Measurements from ENCODE around the gene CFAP46.

DNA sequence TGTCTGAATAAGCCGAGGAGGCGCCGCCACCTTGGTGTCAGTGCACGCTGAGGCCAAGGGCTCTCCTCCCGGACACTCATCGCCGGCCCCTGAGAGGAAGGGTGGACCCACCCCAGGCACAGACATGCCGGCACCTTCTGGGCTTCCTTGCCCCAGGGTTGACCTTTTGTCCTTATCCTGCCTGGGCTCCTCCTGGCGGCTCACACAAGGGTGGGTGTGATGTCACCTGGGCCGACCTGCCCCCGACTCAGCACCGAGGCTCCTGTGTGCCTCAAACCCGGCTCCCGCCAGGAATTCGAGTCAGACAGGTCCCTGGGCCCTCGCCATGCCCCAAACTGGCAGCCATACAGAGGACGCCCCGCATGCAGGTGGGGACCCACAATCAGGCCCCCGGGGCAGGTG lies 17.7 kb upstream of the CFAP46 start:
- TF ChIP-seq, protein P1, sequence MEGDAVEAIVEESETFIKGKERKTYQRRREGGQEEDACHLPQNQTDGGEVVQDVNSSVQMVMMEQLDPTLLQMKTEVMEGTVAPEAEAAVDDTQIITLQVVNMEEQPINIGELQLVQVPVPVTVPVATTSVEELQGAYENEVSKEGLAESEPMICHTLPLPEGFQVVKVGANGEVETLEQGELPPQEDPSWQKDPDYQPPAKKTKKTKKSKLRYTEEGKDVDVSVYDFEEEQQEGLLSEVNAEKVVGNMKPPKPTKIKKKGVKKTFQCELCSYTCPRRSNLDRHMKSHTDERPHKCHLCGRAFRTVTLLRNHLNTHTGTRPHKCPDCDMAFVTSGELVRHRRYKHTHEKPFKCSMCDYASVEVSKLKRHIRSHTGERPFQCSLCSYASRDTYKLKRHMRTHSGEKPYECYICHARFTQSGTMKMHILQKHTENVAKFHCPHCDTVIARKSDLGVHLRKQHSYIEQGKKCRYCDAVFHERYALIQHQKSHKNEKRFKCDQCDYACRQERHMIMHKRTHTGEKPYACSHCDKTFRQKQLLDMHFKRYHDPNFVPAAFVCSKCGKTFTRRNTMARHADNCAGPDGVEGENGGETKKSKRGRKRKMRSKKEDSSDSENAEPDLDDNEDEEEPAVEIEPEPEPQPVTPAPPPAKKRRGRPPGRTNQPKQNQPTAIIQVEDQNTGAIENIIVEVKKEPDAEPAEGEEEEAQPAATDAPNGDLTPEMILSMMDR (IDR thresholded peaks at IDR 0.05 in 2 of 3, conservative IDR thresholded peaks at IDR 0.05 in 1 of 3; ENCODE audit: control insufficient read depth in 2 of 3, extremely low read depth in 1 of 3, insufficient read depth in 1 of 3, low read depth in 3 of 3, low read length in 3 of 3), result no peak
- TF ChIP-seq CUX1 (IDR thresholded peaks at IDR 0.05; ENCODE audit: insufficient replicate concordance, low read depth, low read length), result no peak
- TF ChIP-seq NFYB (IDR thresholded peaks at IDR 0.05; ENCODE audit: insufficient read depth, low read depth, low read length), result no peak
- TF ChIP-seq POLR2A (IDR thresholded peaks at IDR 0.05; ENCODE audit: low read depth, low read length), result no peak
- TF ChIP-seq, protein P2, sequence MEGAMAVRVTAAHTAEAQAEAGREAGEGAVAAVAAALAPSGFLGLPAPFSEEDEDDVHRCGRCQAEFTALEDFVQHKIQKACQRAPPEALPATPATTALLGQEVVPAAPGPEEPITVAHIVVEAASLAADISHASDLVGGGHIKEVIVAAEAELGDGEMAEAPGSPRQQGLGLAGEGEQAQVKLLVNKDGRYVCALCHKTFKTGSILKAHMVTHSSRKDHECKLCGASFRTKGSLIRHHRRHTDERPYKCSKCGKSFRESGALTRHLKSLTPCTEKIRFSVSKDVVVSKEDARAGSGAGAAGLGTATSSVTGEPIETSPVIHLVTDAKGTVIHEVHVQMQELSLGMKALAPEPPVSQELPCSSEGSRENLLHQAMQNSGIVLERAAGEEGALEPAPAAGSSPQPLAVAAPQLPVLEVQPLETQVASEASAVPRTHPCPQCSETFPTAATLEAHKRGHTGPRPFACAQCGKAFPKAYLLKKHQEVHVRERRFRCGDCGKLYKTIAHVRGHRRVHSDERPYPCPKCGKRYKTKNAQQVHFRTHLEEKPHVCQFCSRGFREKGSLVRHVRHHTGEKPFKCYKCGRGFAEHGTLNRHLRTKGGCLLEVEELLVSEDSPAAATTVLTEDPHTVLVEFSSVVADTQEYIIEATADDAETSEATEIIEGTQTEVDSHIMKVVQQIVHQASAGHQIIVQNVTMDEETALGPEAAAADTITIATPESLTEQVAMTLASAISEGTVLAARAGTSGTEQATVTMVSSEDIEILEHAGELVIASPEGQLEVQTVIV (IDR thresholded peaks at IDR 0.05; ENCODE audit: borderline replicate concordance, partially characterized antibody), result no peak
